Measurements from ENCODE around the gene USP17L13. TPM values are rescaled to one million over a fixed set of nuclear protein-coding genes. Genes with fewer than 3 reads are reported as not detected.
"Not testable (repeated sequence)": the region's sequence is repeated elsewhere in the genome, so short reads cannot be mapped to it uniquely, and the experiment has no call there.

USP17L13 gene
- polyA plus RNA-seq, 4 donors = not detected

DNA sequence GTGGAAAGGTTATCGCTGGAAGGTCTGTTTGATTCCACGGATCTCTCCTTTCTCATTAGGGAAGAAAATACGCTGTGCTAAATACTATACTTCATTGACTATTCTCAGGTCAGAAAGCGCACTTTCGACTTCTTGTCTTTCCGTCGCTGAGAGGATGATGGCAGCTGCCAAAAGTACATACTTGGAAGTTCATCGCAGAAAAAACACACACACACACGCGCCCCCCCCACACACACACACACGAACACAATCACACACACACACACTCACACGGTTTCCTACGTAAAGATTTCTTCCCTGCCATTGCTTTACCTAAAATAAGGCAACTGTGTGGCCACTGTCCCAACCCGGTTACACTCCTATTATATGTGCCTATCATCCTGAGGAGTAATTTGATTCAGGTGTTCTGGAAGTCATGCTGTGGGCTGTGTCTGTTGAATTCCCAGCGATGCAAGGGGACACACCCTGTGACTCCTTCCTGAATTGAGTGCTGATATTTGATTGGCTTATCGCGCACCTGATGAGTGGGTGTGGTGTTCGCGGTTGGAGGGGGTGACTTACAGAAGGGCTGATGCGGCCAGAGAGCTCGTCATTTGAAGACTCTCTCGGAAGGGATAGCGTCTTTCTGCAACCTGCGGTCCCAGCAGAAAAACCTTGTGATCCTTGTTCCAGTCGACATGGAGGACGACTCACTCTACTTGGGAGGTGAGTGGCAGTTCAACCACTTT lies 23.4 kb downstream of the USP17L13 start, which contains the start of gene USP17L18:
TSS of gene USP17L18 (plus strand) at position 678 of the 728 bp plus-strand sequence. CDS start at position 678, 0 bp downstream.
- 83 to 95% (median 94%) methylated on average over 14 to 20 of the region's 26 CpGs for WGBS, 3 donors
- not testable (repeated sequence) for H3K4me3 ChIP-seq (ENCODE audit: low read depth in 1 of 3, low read length in 3 of 3); H3K36me3 ChIP-seq (ENCODE audit: control insufficient read depth in 3 of 3, insufficient read depth in 2 of 3, low read depth in 1 of 3, low read length in 3 of 3); H3K9me3 ChIP-seq (ENCODE audit: control insufficient read depth in 2 of 2, insufficient read depth in 1 of 2, low read depth in 1 of 2, low read length in 1 of 2); H3K27ac ChIP-seq (ENCODE audit: low read depth in 1 of 3, low read length in 2 of 3); H3K27me3 ChIP-seq (ENCODE audit: control insufficient read depth in 3 of 3, insufficient read depth in 3 of 3, low read length in 3 of 3); H3K4me1 ChIP-seq (ENCODE audit: control insufficient read depth in 3 of 3, insufficient read depth in 2 of 3, low read depth in 1 of 3, low read length in 2 of 3); FAIRE-seq
- DNase-seq = peak in 1 of 2 donors; percentile 0

DNA sequence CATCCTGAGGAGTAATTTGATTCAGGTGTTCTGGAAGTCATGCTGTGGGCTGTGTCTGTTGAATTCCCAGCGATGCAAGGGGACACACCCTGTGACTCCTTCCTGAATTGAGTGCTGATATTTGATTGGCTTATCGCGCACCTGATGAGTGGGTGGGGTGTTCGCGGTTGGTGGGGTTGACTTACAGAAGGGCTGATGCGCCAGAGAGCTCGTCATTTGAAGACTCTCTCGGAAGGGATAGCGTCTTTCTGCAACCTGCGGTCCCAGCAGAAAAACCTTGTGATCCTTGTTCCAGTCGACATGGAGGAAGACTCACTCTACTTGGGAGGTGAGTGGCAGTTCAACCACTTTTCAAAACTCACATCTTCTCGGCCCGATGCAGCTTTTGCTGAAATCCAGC lies 28.4 kb downstream of the USP17L13 start, which contains the start of gene USP17L19:
TSS of gene USP17L19 (plus strand) at position 301 of the 400 bp plus-strand sequence. CDS start at position 301, 0 bp downstream.
- DNase-seq; H3K27ac ChIP-seq (ENCODE audit: low read depth in 1 of 3, low read length in 2 of 3); H3K36me3 ChIP-seq (ENCODE audit: control insufficient read depth in 3 of 3, insufficient read depth in 2 of 3, low read depth in 1 of 3, low read length in 3 of 3); H3K9me3 ChIP-seq (ENCODE audit: control insufficient read depth in 2 of 2, insufficient read depth in 1 of 2, low read depth in 1 of 2, low read length in 1 of 2); H3K4me1 ChIP-seq (ENCODE audit: control insufficient read depth in 3 of 3, insufficient read depth in 2 of 3, low read depth in 1 of 3, low read length in 2 of 3); H3K4me3 ChIP-seq (ENCODE audit: low read depth in 1 of 3, low read length in 3 of 3); H3K27me3 ChIP-seq (ENCODE audit: control insufficient read depth in 3 of 3, insufficient read depth in 3 of 3, low read length in 3 of 3); FAIRE-seq: not testable (repeated sequence)
- no CpG with 5 or more reads among the region's 13 CpGs for WGBS, 3 donors

- no CpG with 5 or more reads among the region's 15 CpGs for whole genome bisulfite sequencing, 3 donors
- not testable (repeated sequence) for DNase-seq, FAIRE-seq
Measured at GRCh38 chr4:9257824-9258223, 33.1 kb downstream of the USP17L13 start, which contains the start of gene USP17L20. USP17L20 (plus strand) TSS chr4:9258124; CDS start chr4:9258124, 0 bp downstream.

DNA sequence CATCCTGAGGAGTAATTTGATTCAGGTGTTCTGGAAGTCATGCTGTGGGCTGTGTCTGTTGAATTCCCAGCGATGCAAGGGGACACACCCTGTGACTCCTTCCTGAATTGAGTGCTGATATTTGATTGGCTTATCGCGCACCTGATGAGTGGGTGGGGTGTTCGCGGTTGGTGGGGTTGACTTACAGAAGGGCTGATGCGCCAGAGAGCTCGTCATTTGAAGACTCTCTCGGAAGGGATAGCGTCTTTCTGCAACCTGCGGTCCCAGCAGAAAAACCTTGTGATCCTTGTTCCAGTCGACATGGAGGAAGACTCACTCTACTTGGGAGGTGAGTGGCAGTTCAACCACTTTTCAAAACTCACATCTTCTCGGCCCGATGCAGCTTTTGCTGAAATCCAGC lies 37.9 kb downstream of the USP17L13 start, which contains the start of gene USP17L21:
TSS of gene USP17L21 (plus strand) at position 301 of the 400 bp plus-strand sequence. CDS start at position 301, 0 bp downstream.
- not testable (repeated sequence) for H3K36me3 ChIP-seq (ENCODE audit: control insufficient read depth in 3 of 3, insufficient read depth in 2 of 3, low read depth in 1 of 3, low read length in 3 of 3); H3K4me3 ChIP-seq (ENCODE audit: low read depth in 1 of 3, low read length in 3 of 3); H3K27me3 ChIP-seq (ENCODE audit: control insufficient read depth in 3 of 3, insufficient read depth in 3 of 3, low read length in 3 of 3); DNase-seq; FAIRE-seq; H3K27ac ChIP-seq (ENCODE audit: low read depth in 1 of 3, low read length in 2 of 3); H3K4me1 ChIP-seq (ENCODE audit: control insufficient read depth in 3 of 3, insufficient read depth in 2 of 3, low read depth in 1 of 3, low read length in 2 of 3); H3K9me3 ChIP-seq (ENCODE audit: control insufficient read depth in 2 of 2, insufficient read depth in 1 of 2, low read depth in 1 of 2, low read length in 1 of 2)
- no CpG with 5 or more reads among the region's 13 CpGs for WGBS, 3 donors

More at GRCh38 chr4:9257824-9258223, 33.1 kb downstream of the USP17L13 start, which contains the start of gene USP17L20:
- not testable (repeated sequence) for H3K27ac ChIP-seq (ENCODE audit: low read depth in 1 of 3, low read length in 2 of 3); H3K36me3 ChIP-seq (ENCODE audit: control insufficient read depth in 3 of 3, insufficient read depth in 2 of 3, low read depth in 1 of 3, low read length in 3 of 3); H3K4me1 ChIP-seq (ENCODE audit: control insufficient read depth in 3 of 3, insufficient read depth in 2 of 3, low read depth in 1 of 3, low read length in 2 of 3); H3K4me3 ChIP-seq (ENCODE audit: low read depth in 1 of 3, low read length in 3 of 3); H3K9me3 ChIP-seq (ENCODE audit: control insufficient read depth in 2 of 2, insufficient read depth in 1 of 2, low read depth in 1 of 2, low read length in 1 of 2); H3K27me3 ChIP-seq (ENCODE audit: control insufficient read depth in 3 of 3, insufficient read depth in 3 of 3, low read length in 3 of 3)

DNA sequence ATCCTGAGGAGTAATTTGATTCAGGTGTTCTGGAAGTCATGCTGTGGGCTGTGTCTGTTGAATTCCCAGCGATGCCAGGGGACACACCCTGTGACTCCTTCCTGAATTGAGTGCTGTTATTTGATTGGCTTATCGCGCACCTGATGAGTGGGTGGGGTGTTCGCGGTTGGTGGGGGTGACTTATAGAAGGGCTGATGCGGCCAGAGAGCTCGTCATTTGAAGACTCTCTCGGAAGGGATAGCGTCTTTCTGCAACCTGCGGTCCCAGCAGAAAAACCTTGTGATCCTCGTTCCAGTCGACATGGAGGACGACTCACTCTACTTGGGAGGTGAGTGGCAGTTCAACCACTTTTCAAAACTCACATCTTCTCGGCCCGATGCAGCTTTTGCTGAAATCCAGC lies 42.6 kb downstream of the USP17L13 start, which contains the start of gene USP17L22:
TSS of gene USP17L22 (plus strand) at position 301 of the 400 bp plus-strand sequence. CDS start at position 301, 0 bp downstream.
- not testable (repeated sequence) for H3K36me3 ChIP-seq (ENCODE audit: control insufficient read depth in 3 of 3, insufficient read depth in 2 of 3, low read depth in 1 of 3, low read length in 3 of 3); H3K4me3 ChIP-seq (ENCODE audit: low read depth in 1 of 3, low read length in 3 of 3); H3K27ac ChIP-seq (ENCODE audit: low read depth in 1 of 3, low read length in 2 of 3); FAIRE-seq; DNase-seq; H3K27me3 ChIP-seq (ENCODE audit: control insufficient read depth in 3 of 3, insufficient read depth in 3 of 3, low read length in 3 of 3); H3K4me1 ChIP-seq (ENCODE audit: control insufficient read depth in 3 of 3, insufficient read depth in 2 of 3, low read depth in 1 of 3, low read length in 2 of 3); H3K9me3 ChIP-seq (ENCODE audit: control insufficient read depth in 2 of 2, insufficient read depth in 1 of 2, low read depth in 1 of 2, low read length in 1 of 2)
- no CpG with 5 or more reads among the region's 15 CpGs for WGBS, 3 donors

DNA sequence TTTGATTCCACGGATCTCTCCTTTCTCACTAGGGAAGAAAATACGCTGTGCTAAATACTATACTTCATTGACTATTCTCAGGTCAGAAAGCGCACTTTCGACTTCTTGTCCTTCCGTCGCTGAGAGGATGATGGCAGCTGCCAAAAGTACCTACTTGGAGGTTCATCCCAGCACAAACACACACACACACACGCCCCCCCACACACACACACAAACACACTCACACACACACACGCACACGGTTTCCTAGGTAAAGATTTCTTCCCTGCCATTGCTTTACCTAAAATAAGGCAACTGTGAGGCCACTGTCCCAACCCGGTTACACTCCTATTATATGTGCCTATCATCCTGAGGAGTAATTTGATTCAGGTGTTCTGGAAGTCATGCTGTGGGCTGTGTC lies 47.0 kb downstream of the USP17L13 start:
- not testable (repeated sequence) for FAIRE-seq; H3K27me3 ChIP-seq (ENCODE audit: control insufficient read depth in 3 of 3, insufficient read depth in 3 of 3, low read length in 3 of 3); H3K27ac ChIP-seq (ENCODE audit: low read depth in 1 of 3, low read length in 2 of 3); H3K9me3 ChIP-seq (ENCODE audit: control insufficient read depth in 2 of 2, insufficient read depth in 1 of 2, low read depth in 1 of 2, low read length in 1 of 2); H3K4me1 ChIP-seq (ENCODE audit: control insufficient read depth in 3 of 3, insufficient read depth in 2 of 3, low read depth in 1 of 3, low read length in 2 of 3); DNase-seq; H3K4me3 ChIP-seq (ENCODE audit: low read depth in 1 of 3, low read length in 3 of 3); H3K36me3 ChIP-seq (ENCODE audit: control insufficient read depth in 3 of 3, insufficient read depth in 2 of 3, low read depth in 1 of 3, low read length in 3 of 3)
- 81 to 88% (median 87%) methylated on average over 5 of the region's 10 CpGs for WGBS, 3 donors

Other genes starting within 250 kb of the USP17L13 start
- gene FAM90A26, start 54.5 kb upstream of the USP17L13 start, polyA plus RNA-seq = not detected
- gene USP17L10, start 14.2 kb upstream of the USP17L13 start, polyA plus RNA-seq = not detected
- not detected for gene USP17L11, start 9.5 kb upstream of the USP17L13 start, polyA plus RNA-seq
- not detected for gene USP17L12, start 4.7 kb upstream of the USP17L13 start, polyA plus RNA-seq
- gene USP17L15, start 9.5 kb downstream of the USP17L13 start, polyA plus RNA-seq = not detected
- gene USP17L17, start 19.0 kb downstream of the USP17L13 start, polyA plus RNA-seq = not detected
- not detected for gene USP17L18, start 23.7 kb downstream of the USP17L13 start, polyA plus RNA-seq
- not detected for gene USP17L19, start 28.5 kb downstream of the USP17L13 start, polyA plus RNA-seq
- not detected for gene USP17L20, start 33.2 kb downstream of the USP17L13 start, polyA plus RNA-seq
- gene USP17L21, start 38.0 kb downstream of the USP17L13 start, polyA plus RNA-seq = not detected
- gene USP17L22, start 42.7 kb downstream of the USP17L13 start, polyA plus RNA-seq = not detected
- gene USP17L24, start 100.3 kb downstream of the USP17L13 start, polyA plus RNA-seq = not detected
- not detected for gene USP17L25, start 105.0 kb downstream of the USP17L13 start, polyA plus RNA-seq
- gene USP17L26, start 109.8 kb downstream of the USP17L13 start, polyA plus RNA-seq = not detected
- not detected for gene USP17L5, start 114.5 kb downstream of the USP17L13 start, polyA plus RNA-seq
- not detected for gene USP17L27, start 119.3 kb downstream of the USP17L13 start, polyA plus RNA-seq
- gene USP17L28, start 124.0 kb downstream of the USP17L13 start, polyA plus RNA-seq = not detected
- not detected for gene USP17L29, start 128.7 kb downstream of the USP17L13 start, polyA plus RNA-seq
- gene USP17L30, start 138.2 kb downstream of the USP17L13 start, polyA plus RNA-seq = not detected
- not detected for gene DEFB131A, start 219.5 kb downstream of the USP17L13 start, polyA plus RNA-seq

Measured in small intestine (tissue), 7 donors.